Heart left ventricle (tissue), 13 donors: ENCODE results near the gene EXOC2.
"Not testable (repeated sequence)": the region's sequence is repeated elsewhere in the genome, so short reads cannot be mapped to it uniquely, and the experiment has no call there.

Experiments used
- CTCF ChIP-seq, 12 donors: fragments of 200-600 bp; sonication (generic) in 4 of 12; IDR thresholded peaks; one replicate each; pipeline versions ENCODE4 v1.5.0 to v1.8.0; 2018 to 2022; ENCODE audit warnings: antibody characterized with exemption in 12 of 12, mild to moderate bottlenecking in 5 of 12
- POLR2A ChIP-seq, 2 donors: fragments of 450-650 bp; IDR thresholded peaks; one replicate each; pipeline ENCODE4 v1.6.1; 2017; ENCODE audit warnings: antibody characterized with exemption in 2 of 2, mild to moderate bottlenecking in 2 of 2, moderate library complexity in 2 of 2
- donor health status: ischemic (EF 13 %, LVEDD 7.1; RV severe dilation, severe dysfunction).
- donor health status: DM: no; HTN: yes; CAD: no.
- donor health status: DM: no; HTN: no; CAD: no.
- donor health status: ischemic (EF 25% LVEDD 6.9; RV normal size, moderate dysfunction).
- donor health status: ischemic (EF 25% LVEDD 5.7; RV mildly dilated, moderate dysfunction).
- donor health status: ischemic (EF 35%, LVEDD 5.7; RV mildly dilated, moderate dysfunction).
- donor health status: nonischemic (EF 11% LVEDD 7.7; RV severe dilation, severe dysfunction).
- donor health status: DM: yes; HTN: yes; CAD: no.
- donor health status: PGD.
- donor health status: ischemic (EF 29% LVEDD 5.4; RV normal size, mild dysfunction).
- donor health status: nonischemic (EF 23%, LVEDD 6.1; RV moderate dilation, normal function).

- not testable (repeated sequence) for TF ChIP-seq POLR2A, CTCF (IDR thresholded peaks at IDR 0.05)
Measured at GRCh38 chr6:694431-695126, 1.6 kb upstream of the EXOC2 start.
